ENCODE data around the gene PRDM15. TPM values are rescaled to one million over a fixed set of nuclear protein-coding genes. Genes with fewer than 3 reads are reported as not detected.

The PRDM15 gene
- total RNA-seq, 1 experiment from 2014 or later: 5.4 TPM

DNA sequence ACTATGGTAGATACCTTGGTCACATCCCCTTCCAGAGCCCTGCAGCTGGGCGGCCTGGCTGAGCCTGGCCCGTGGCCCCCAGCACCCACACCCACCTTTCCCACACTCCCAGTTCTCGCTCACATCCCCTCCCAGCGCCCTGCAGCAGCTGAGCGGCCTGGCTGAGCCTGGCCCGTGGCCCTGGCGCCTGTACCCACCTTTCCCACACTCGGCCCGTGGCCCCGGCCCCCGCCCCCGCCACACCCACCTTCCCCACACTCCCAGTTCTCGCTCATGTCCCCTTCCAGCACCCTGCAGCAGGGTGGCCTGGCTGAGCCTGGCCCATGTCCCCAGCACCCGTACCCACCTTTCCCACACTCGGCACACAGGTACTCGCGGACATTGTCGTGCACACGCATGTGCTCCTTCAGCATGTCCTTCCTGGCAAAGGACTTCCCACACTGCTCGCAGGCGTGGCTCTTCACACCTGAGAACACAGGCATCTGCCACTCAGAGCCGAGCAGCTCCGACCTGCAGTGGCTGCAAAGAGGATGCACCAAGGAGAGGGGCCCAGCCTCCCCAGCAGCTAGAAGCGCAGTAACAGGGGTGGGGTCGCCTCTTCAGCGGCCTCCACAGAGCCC is 59.8 kb downstream of the PRDM15 start:
- no peak for DNase-seq (ENCODE audit: low spot score)
- in situ Hi-C loops (cut with HindIII; ENCODE audit: low sequenced_read_pairs): no loop called here

GRCh38 chr21:41817877-41818855 is 61.0 kb downstream of the PRDM15 start:
- in situ Hi-C loops (cut with HindIII; ENCODE audit: low sequenced_read_pairs): no loop called here
- DNase-seq (ENCODE audit: low spot score): no peak

GRCh38 chr21:41817228-41817627 is 61.9 kb downstream of the PRDM15 start:
- peak; percentile 45 for DNase-seq (ENCODE audit: low spot score)
- in situ Hi-C loops (cut with HindIII; ENCODE audit: low sequenced_read_pairs): no loop called here

- peak; percentile 22 for DNase-seq (ENCODE audit: low spot score)
- in situ Hi-C loops (cut with HindIII; ENCODE audit: low sequenced_read_pairs): no loop called here
Measured at GRCh38 chr21:41816583-41817165, 62.5 kb downstream of the PRDM15 start.

- in situ Hi-C loops (cut with HindIII; ENCODE audit: low sequenced_read_pairs): no loop called here
- no peak for DNase-seq (ENCODE audit: low spot score)
Measured at GRCh38 chr21:41815652-41816582, 63.2 kb downstream of the PRDM15 start.

DNA sequence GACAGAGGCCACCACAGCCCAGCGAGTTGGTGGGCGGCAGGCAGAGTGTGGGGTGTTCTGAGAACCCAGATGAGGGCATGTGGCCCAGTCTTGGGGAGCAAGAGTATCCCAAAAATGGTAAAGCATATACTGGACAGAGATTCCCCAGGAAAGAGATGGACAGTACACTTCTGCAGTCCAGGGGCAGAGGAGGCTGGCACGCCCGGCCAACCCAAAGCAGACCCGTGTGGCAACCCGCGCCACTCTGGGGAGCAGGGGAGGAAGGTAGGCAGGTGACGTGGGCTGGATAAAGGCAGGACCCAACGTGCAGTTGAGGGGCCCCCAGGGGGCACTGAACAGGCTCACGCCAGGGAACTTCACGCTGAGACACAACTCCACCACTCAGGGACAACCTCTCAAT is 65.9 kb downstream of the PRDM15 start:
- in situ Hi-C loops (cut with HindIII; ENCODE audit: low sequenced_read_pairs): no loop called here
- DNase-seq (ENCODE audit: low spot score): no peak

- in situ Hi-C loops (cut with HindIII; ENCODE audit: low sequenced_read_pairs): no loop called here
Measured at GRCh38 chr21:41812679-41813078, 66.5 kb downstream of the PRDM15 start.

DNA sequence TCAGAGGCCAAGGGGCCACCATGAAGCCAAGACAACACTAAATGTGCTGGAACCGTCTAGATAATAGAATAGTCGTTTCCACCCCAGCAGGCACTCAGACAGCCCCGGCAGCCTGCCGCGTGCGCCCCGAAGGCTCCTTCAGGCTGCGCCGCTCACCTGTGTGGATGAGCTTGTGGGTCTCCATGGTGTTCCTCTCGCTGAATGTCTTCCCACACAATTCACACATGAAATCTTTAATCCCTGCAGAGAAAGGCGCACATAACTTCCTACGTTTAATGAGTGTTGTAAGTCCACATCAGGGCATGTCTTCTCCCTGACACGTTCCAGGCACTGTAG is 68.6 kb downstream of the PRDM15 start:
- DNase-seq (ENCODE audit: low spot score): no peak
- in situ Hi-C loops (cut with HindIII; ENCODE audit: low sequenced_read_pairs): no loop called here

More at GRCh38 chr21:41812679-41813078, 66.5 kb downstream of the PRDM15 start:
- DNase-seq (ENCODE audit: low spot score): no peak

DNA sequence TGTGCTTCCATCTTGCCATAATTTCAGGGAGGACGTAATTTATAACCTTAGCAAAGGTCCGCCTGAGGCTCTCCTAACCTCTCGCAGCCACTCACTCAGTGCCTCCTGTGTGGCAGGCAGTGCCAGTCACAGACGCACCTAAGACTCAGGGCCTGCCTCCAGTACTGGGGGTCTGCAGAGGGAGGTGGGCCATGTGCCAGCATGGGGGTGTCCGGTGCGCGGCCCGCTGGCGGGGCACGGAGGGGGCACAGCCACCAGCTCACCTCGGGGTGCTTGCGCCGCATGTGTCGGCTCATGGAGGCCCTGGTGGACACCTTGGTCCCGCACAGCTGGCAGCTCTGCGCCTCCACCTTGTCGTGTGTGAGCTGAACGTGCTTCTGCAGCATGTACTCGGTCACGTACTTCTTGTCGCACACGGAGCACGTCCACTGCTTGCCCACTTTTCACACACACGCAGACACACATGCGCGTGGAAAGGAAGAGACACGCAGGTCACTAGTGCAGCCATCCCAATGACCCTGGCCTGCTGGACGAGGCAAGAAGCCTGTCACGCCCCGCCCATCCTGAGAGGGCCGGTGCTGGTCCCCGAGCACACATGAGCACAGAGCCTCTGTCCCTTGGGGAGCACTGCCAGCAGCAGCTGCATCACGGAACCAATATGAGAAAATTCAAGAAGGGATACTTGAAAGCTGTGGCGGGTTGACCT is 69.1 kb downstream of the PRDM15 start:
- no peak for DNase-seq (ENCODE audit: low spot score)
- in situ Hi-C loops (cut with HindIII; ENCODE audit: low sequenced_read_pairs): no loop called here

DNA sequence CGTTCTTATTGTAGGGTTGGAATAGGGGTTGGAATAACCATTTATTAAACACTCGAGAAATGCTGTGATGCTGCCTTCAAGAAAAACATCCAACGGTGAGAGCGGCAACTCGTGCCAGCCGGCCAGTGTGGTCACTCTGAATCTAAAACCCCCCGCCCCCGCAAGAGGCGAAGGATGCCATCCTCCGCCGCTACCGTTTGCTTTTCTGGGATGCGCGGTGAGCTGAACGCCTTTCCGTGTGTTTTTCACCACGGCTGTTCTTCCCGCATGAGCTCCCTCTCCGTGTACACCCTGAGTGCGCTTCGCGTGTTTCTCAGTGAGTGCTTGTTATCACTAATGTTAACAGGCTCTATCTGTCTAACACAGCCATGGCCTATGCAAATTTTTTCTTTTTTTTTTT is 70.3 kb downstream of the PRDM15 start:
- in situ Hi-C loops (cut with HindIII; ENCODE audit: low sequenced_read_pairs): no loop called here
- DNase-seq (ENCODE audit: low spot score): no peak

- in situ Hi-C loops (cut with HindIII; ENCODE audit: low sequenced_read_pairs): no loop called here
- DNase-seq (ENCODE audit: low spot score): no peak
Measured at GRCh38 chr21:41808094-41808493, 71.0 kb downstream of the PRDM15 start.

DNA sequence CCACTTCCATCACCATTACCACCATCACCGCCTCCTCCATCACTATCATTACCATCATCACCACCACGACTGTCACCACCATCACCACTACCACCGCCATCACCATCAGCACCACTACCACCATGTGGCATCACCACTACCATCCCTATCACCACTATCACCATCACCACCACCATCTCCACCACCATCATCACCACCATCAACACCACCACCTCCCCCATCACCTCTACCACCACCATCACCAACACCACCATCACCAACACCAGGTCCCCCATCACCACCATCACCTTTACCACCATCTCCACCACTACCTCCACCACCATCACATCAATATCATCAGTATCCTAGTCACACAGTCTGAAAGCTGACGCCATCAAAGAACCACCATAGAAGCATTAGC is 72.4 kb downstream of the PRDM15 start:
- in situ Hi-C loops (cut with HindIII; ENCODE audit: low sequenced_read_pairs): no loop called here
- DNase-seq (ENCODE audit: low spot score): no peak

GRCh38 chr21:41805643-41806042 is 73.5 kb downstream of the PRDM15 start:
- in situ Hi-C loops (cut with HindIII; ENCODE audit: low sequenced_read_pairs): no loop called here
- no peak for DNase-seq (ENCODE audit: low spot score)

- in situ Hi-C loops (cut with HindIII; ENCODE audit: low sequenced_read_pairs): no loop called here
- DNase-seq (ENCODE audit: low spot score): no peak
Measured at GRCh38 chr21:41805038-41805437, 74.1 kb downstream of the PRDM15 start.

- DNase-seq (ENCODE audit: low spot score): no peak
- in situ Hi-C loops (cut with HindIII; ENCODE audit: low sequenced_read_pairs): no loop called here
Measured at GRCh38 chr21:41804381-41804780, 74.8 kb downstream of the PRDM15 start.

GRCh38 chr21:41803316-41803715 is 75.8 kb downstream of the PRDM15 start:
- DNase-seq (ENCODE audit: low spot score): no peak
- in situ Hi-C loops (cut with HindIII; ENCODE audit: low sequenced_read_pairs): no loop called here

- in situ Hi-C loops (cut with HindIII; ENCODE audit: low sequenced_read_pairs): no loop called here
- DNase-seq (ENCODE audit: low spot score): peak; percentile 90
Measured at GRCh38 chr21:41802684-41803083, 76.5 kb downstream of the PRDM15 start.

GRCh38 chr21:41802198-41802584 is 77.0 kb downstream of the PRDM15 start:
- DNase-seq (ENCODE audit: low spot score): no peak
- in situ Hi-C loops (cut with HindIII; ENCODE audit: low sequenced_read_pairs): no loop called here
